Endothelial cell of umbilical vein (primary cell): ENCODE measurements around the gene C13orf46. TPM values are rescaled to one million over a fixed set of nuclear protein-coding genes. Genes with fewer than 3 reads are reported as not detected.

Source experiments
- BruUV-seq: library from RNA; stranded (reverse); fragments of 400-500 nt; replicated peaks from 2 replicates; lab custom pipeline; 2021; lab: Mats Ljungman, UMichigan
- CTCF ChIA-PET: fragments of 300-600, 350-600 bp; sonication (Branson Sonifier 250); formaldehyde crosslinking; loops from one replicate; lab custom pipeline; 2021; ENCODE audit warnings: antibody characterized with exemption, inconsistent platforms; lab: Charles Lee
- POLR2A ChIA-PET: fragments of 300-600, 350-600 bp; sonication (Branson Sonifier 250); formaldehyde crosslinking; loops from one replicate; lab custom pipeline; 2021; ENCODE audit warnings: antibody characterized with exemption, inconsistent platforms; lab: Charles Lee
- DNase-seq: peaks from one replicate; pipeline ENCODE4 v3.0.0-alpha.2; 2011; ENCODE audit warnings: low read depth, low spot score
- FAIRE-seq: peaks from 2 replicates; lab custom pipeline; 2011; peaks lifted over from hg19 to GRCh38; lab: Jason Lieb, UNC
- H2AFZ ChIP-seq: 2 replicates; pipeline ENCODE4 v1.6.0; 2012; ENCODE audit warnings: low read depth, low read length, control low read depth, inconsistent platforms
- H3K27ac ChIP-seq: 2 replicates; pipeline ENCODE4 v1.5.1; 2011; ENCODE audit warnings: low read depth, mild to moderate bottlenecking, control low read depth, low read length, moderate library complexity; ENCODE audit not compliant: insufficient read depth
- H3K27me3 ChIP-seq, 2 experiments: 2 replicates each; pipeline versions ENCODE4 v1.6.0 to v1.6.1; 2011; ENCODE audit warnings: low read length in 2 of 2, mixed read lengths in 1 of 2; ENCODE audit not compliant: control insufficient read depth in 2 of 2, insufficient read depth in 2 of 2
- H3K36me3 ChIP-seq, 2 experiments: 2 replicates in 1 of 2; 3 replicates in 1 of 2; pipeline ENCODE4 v1.5.1; 2011; ENCODE audit warnings: low read length in 2 of 2, mild to moderate bottlenecking in 1 of 2, moderate library complexity in 1 of 2; ENCODE audit not compliant: control insufficient read depth in 2 of 2, insufficient read depth in 2 of 2; ENCODE audit errors: extremely low read depth in 1 of 2
- H3K4me1 ChIP-seq: 3 replicates; pipeline ENCODE4 v1.5.1; 2011; ENCODE audit warnings: mild to moderate bottlenecking, low read length; ENCODE audit not compliant: control insufficient read depth, insufficient read depth; ENCODE audit errors: extremely low read depth
- H3K4me2 ChIP-seq: 2 replicates; pipeline ENCODE4 v1.6.1; 2011; ENCODE audit warnings: low read length, control low read depth, mixed read lengths; ENCODE audit not compliant: insufficient read depth
- H3K4me3 ChIP-seq, 3 experiments: fragments of 200-600 bp in 1 of 3; sonication (generic), shearing (Covaris generic) in 1 of 3; replicated peaks in 1 of 3; 2 replicates each; pipeline ENCODE4 v1.5.1; 2011 to 2016; ENCODE audit warnings: control low read depth in 3 of 3, low read length in 3 of 3, mild to moderate bottlenecking in 2 of 3, inconsistent platforms in 1 of 3, low read depth in 1 of 3, moderate library complexity in 1 of 3; ENCODE audit not compliant: insufficient read depth in 1 of 3
- H3K79me2 ChIP-seq: 2 replicates; pipeline ENCODE4 v1.6.0; 2012; ENCODE audit warnings: low read length, inconsistent platforms; ENCODE audit not compliant: control insufficient read depth, insufficient read depth
- H3K9ac ChIP-seq: replicated peaks from 2 replicates; pipeline ENCODE3; 2011; ENCODE audit warnings: low read length, control low read depth; ENCODE audit not compliant: insufficient read depth; ENCODE audit errors: extremely low read depth
- H3K9me1 ChIP-seq: replicated peaks from 3 replicates; pipeline ENCODE4 v1.6.0; 2011; ENCODE audit warnings: mild to moderate bottlenecking, low read length; ENCODE audit not compliant: control insufficient read depth, insufficient read depth; ENCODE audit errors: extremely low read depth
- H3K9me3 ChIP-seq: replicated peaks from 2 replicates; pipeline ENCODE4 v1.5.1; 2012; ENCODE audit warnings: low read length, inconsistent platforms; ENCODE audit not compliant: control insufficient read depth, insufficient read depth
- H4K20me1 ChIP-seq: replicated peaks from 2 replicates; pipeline ENCODE3; 2011; ENCODE audit warnings: mild to moderate bottlenecking, low read length; ENCODE audit not compliant: control insufficient read depth, insufficient read depth; ENCODE audit errors: extremely low read depth
- CTCF ChIP-seq, 2 donors: IDR thresholded peaks; 1 replicate in 1 of 2; 2 replicates in 1 of 2; pipeline ENCODE4 v1.5.1; 2011; ENCODE audit warnings: low read length in 2 of 2, mild to moderate bottlenecking in 2 of 2, moderate library complexity in 2 of 2, control low read depth in 1 of 2, inconsistent platforms in 1 of 2, low read depth in 1 of 2; ENCODE audit not compliant: insufficient read depth in 1 of 2; ENCODE audit errors: extremely low read depth in 1 of 2
- EZH2 ChIP-seq: IDR thresholded peaks from 2 replicates; pipeline ENCODE4 v1.6.1; 2012; ENCODE audit warnings: borderline replicate concordance, low read depth, mild to moderate bottlenecking, moderate library complexity, low read length, inconsistent platforms; ENCODE audit not compliant: severe bottlenecking
- FOS ChIP-seq: IDR thresholded peaks from 2 replicates; pipeline ENCODE4 v1.6.1; 2011; ENCODE audit warnings: mild to moderate bottlenecking, low read length, moderate library complexity, borderline replicate concordance; ENCODE audit not compliant: insufficient read depth
- GATA2 ChIP-seq: IDR thresholded peaks from 2 replicates; pipeline ENCODE4 v1.7.0; 2011; ENCODE audit warnings: low read depth, mild to moderate bottlenecking, moderate library complexity, mixed read lengths, low read length; ENCODE audit not compliant: insufficient read length, insufficient read depth
- JUN ChIP-seq: IDR thresholded peaks from 2 replicates; pipeline ENCODE4 v1.6.1; 2011; ENCODE audit warnings: borderline replicate concordance, low read depth; ENCODE audit not compliant: insufficient read length, insufficient read depth
- MAX ChIP-seq: IDR thresholded peaks from 2 replicates; pipeline ENCODE4 v1.6.1; 2011; ENCODE audit not compliant: insufficient read depth, insufficient read length
- MYC ChIP-seq: IDR thresholded peaks from one replicate; pipeline ENCODE4 v1.6.1; 2011; ENCODE audit warnings: mild to moderate bottlenecking, low read depth, low read length
- POLR2A ChIP-seq: IDR thresholded peaks from 2 replicates; pipeline ENCODE4 v1.6.1; 2012; ENCODE audit warnings: low read depth, mild to moderate bottlenecking, control low read depth, low read length
- POLR2AphosphoS5 ChIP-seq: IDR thresholded peaks from 2 replicates; pipeline ENCODE4 v1.6.1; 2012; ENCODE audit warnings: low read depth, mild to moderate bottlenecking, control low read depth, low read length, moderate library complexity; ENCODE audit not compliant: insufficient read depth
- dilution Hi-C: fragments of 300-500 bp; cut with MboI; formaldehyde crosslinking; loops from one replicate; pipeline ENCODE4 v1.15.0; 2019; ENCODE audit warnings: low sequenced_read_pairs; ENCODE audit not compliant: extremely low pct_ligation_motif_present
- intact Hi-C: fragments of 100-400 bp; cut with micrococcal nuclease; formaldehyde crosslinking; loops from one replicate; pipeline ENCODE4 v1.10.0; 2022
- polyA plus RNA-seq, 4 experiments: library from polyadenylated mRNA; depleted of rRNA in 3 of 4; stranded (reverse) in 3 of 4; unstranded in 1 of 4; fragments of >200 nt; gene quantifications; 2 replicates each; pipeline versions ENCODE4 v1.2.1 to v1.2.3, GENCODE V29; 2011 to 2012; ENCODE audit warnings: missing spikeins in 1 of 4
- total RNA-seq: library from RNA; stranded (reverse); gene quantifications from 2 replicates; pipeline ENCODE4 v1.2.3, GENCODE V29; 2021

Gene C13orf46
- total and polyA plus RNA-seq, 2 donors (not counting 3 experiments of a cell fraction or from before 2014, with no cell fraction given), result 1.3 to 1.7 TPM

- H3K79me2 ChIP-seq, result no peaks in the 10 kb centered on the region
- H3K4me2 ChIP-seq, result no peak overlapping the region
- BruUV-seq, result no TSS peak
- CTCF ChIA-PET, result no interaction called here
- no peak for DNase-seq
- no peak overlapping the region for H2AFZ ChIP-seq
- peaks cover 0 to 1% of the 10 kb centered on the region in 2 experiments for H3K36me3 ChIP-seq
- FAIRE-seq, result no peak
- no peaks in the 10 kb centered on the region for H3K9me3 ChIP-seq
- TF ChIP-seq FOS (no peak), EZH2 (no peak), MYC (no peak), POLR2A (no peak), JUN (no peak), GATA2 (no peak), CTCF (IDR thresholded peaks at IDR 0.05; ENCODE audit: extremely low read depth in 1 of 2, insufficient read depth in 1 of 2, low read depth in 1 of 2, low read length in 2 of 2) (no peak), POLR2AphosphoS5 (no peak), MAX (no peak)
- no peak overlapping the region for H3K27ac ChIP-seq
- H3K4me1 ChIP-seq, result no peaks in the 10 kb centered on the region
- no peaks in the 10 kb centered on the region for H4K20me1 ChIP-seq
- dilution Hi-C loops (no loop called here), intact Hi-C loops (no loop called here)
- POLR2A ChIA-PET, result no interaction called here
- H3K9ac ChIP-seq, result no peak overlapping the region
- H3K4me3 ChIP-seq, result no peak overlapping the region
- H3K9me1 ChIP-seq, result no peaks in the 10 kb centered on the region
- H3K27me3 ChIP-seq, result no peaks in the 10 kb centered on the region
These were observed 10.5 kb downstream of the C13orf46 start for GRCh38 chr13:113963376-113963775.
